Keratinocyte (primary cell): ENCODE data around the gene SHANK1.

Experiments used
- CTCF ChIP-seq, 3 experiments: IDR thresholded peaks in 1 of 3; conservative IDR thresholded peaks in 1 of 3; optimal IDR thresholded peaks in 1 of 3; 2 replicates in 2 of 3; 3 replicates in 1 of 3; pipeline versions ENCODE3 to v1.5.1; 2011; ENCODE audit warnings: low read length in 3 of 3, mild to moderate bottlenecking in 3 of 3, moderate library complexity in 2 of 3, control low read depth in 1 of 3, inconsistent platforms in 1 of 3; ENCODE audit not compliant: insufficient read depth in 2 of 3; ENCODE audit errors: extremely low read depth in 1 of 3
- EZH2 ChIP-seq: IDR thresholded peaks from one replicate; pipeline ENCODE4 v1.6.1; 2012; ENCODE audit warnings: inconsistent platforms, mild to moderate bottlenecking, low read length, moderate library complexity

GRCh38 chr19:50710094-50710493 lies 9.5 kb downstream of the SHANK1 start:
- TF ChIP-seq CTCF (optimal IDR thresholded peaks at IDR 0.05 in 1 of 3, IDR thresholded peaks at IDR 0.05 in 1 of 3, conservative IDR thresholded peaks at IDR 0.05 in 1 of 3; ENCODE audit: extremely low read depth in 1 of 3, insufficient read depth in 2 of 3, low read length in 3 of 3) (peak in 1 of 3 experiments; percentile 41), EZH2 (no peak)
